ENCODE results near the gene CAD. TPM values are rescaled to one million over a fixed set of nuclear protein-coding genes. Genes with fewer than 3 reads are reported as not detected.

Gene CAD
- total and polyA plus RNA-seq, 2 donors (not counting 3 experiments of a cell fraction or from before 2014, with no cell fraction given): 60.3 to 91.4 TPM

GRCh38 chr2:27216416-27217137 is 592 bp upstream of the CAD start:
- peaks cover 25% of the 10 kb centered on the region for H3K79me2 ChIP-seq (ENCODE audit: control insufficient read depth, insufficient read depth, low read length)
- ChIA-PET POLR2A (no interaction called here), CTCF (interaction anchor here (1.2 to 1.5 kb wide), 2 partner anchors 89 to 153 kb away, joined by 3 read pairs; no protein-coding TSS in a partner anchor)
- peaks cover 0 to 6% of the 10 kb centered on the region in 2 experiments for H3K36me3 ChIP-seq (ENCODE audit: control insufficient read depth in 2 of 2, extremely low read depth in 1 of 2, insufficient read depth in 2 of 2, low read length in 2 of 2)
- H2AFZ ChIP-seq (ENCODE audit: low read depth, low read length): peak overlapping the region; percentile 30
- H3K9me1 ChIP-seq (replicated peaks; ENCODE audit: control insufficient read depth, extremely low read depth, insufficient read depth, low read length): no peaks in the 10 kb centered on the region
- BruUV-seq (replicated peaks): no TSS peak
- dilution Hi-C loops (cut with MboI; ENCODE audit: extremely low pct_ligation_motif_present, low sequenced_read_pairs): no loop called here
- H3K9me3 ChIP-seq (replicated peaks; ENCODE audit: control insufficient read depth, insufficient read depth, low read length): no peaks in the 10 kb centered on the region
- intact Hi-C loops (cut with micrococcal nuclease): loop anchor here (2.0 kb wide), 1 partner anchor 140 kb away; the partner anchor contains the start of gene GTF3C2
- TF ChIP-seq EZH2 (IDR thresholded peaks at IDR 0.05; ENCODE audit: borderline replicate concordance, low read depth, low read length, severe bottlenecking) (no peak), POLR2AphosphoS5 (IDR thresholded peaks at IDR 0.05; ENCODE audit: insufficient read depth, low read depth, low read length) (no peak), JUN (IDR thresholded peaks at IDR 0.05; ENCODE audit: borderline replicate concordance, insufficient read depth, insufficient read length, low read depth) (no peak), POLR2A (IDR thresholded peaks at IDR 0.05; ENCODE audit: low read depth, low read length) (no peak), GATA2 (IDR thresholded peaks at IDR 0.05; ENCODE audit: insufficient read depth, insufficient read length, low read depth, low read length) (no peak), MYC (IDR thresholded peaks at IDR 0.05; ENCODE audit: low read depth, low read length) (no peak), MAX (IDR thresholded peaks at IDR 0.05; ENCODE audit: insufficient read depth, insufficient read length) (no peak), CTCF (IDR thresholded peaks at IDR 0.05; ENCODE audit: extremely low read depth in 1 of 2, insufficient read depth in 1 of 2, low read depth in 1 of 2, low read length in 2 of 2) (no peak), FOS (IDR thresholded peaks at IDR 0.05; ENCODE audit: borderline replicate concordance, insufficient read depth, low read length) (no peak)
- DNase-seq (ENCODE audit: low read depth, low spot score): no peak
- no peak overlapping the region for H3K27ac ChIP-seq (ENCODE audit: insufficient read depth, low read depth, low read length)
- no peaks in the 10 kb centered on the region for H3K27me3 ChIP-seq (ENCODE audit: control insufficient read depth in 2 of 2, insufficient read depth in 2 of 2, low read length in 2 of 2)
- H3K9ac ChIP-seq (replicated peaks; ENCODE audit: extremely low read depth, insufficient read depth, low read length): no peak overlapping the region
- H3K4me3 ChIP-seq (replicated peaks in 1 of 3; ENCODE audit: insufficient read depth in 1 of 3, low read depth in 1 of 3, low read length in 3 of 3): peak overlapping the region in 2 of 3 experiments; percentile 75 to 86
- H3K4me2 ChIP-seq (ENCODE audit: insufficient read depth, low read length): peak overlapping the region; percentile 70
- no peaks in the 10 kb centered on the region for H4K20me1 ChIP-seq (replicated peaks; ENCODE audit: control insufficient read depth, extremely low read depth, insufficient read depth, low read length)
- H3K4me1 ChIP-seq (ENCODE audit: control insufficient read depth, extremely low read depth, insufficient read depth, low read length): peaks cover 25% of the 10 kb centered on the region
- no peak for FAIRE-seq
